ENCODE measurements around the gene ADAMTS4. TPM values are rescaled to one million over a fixed set of nuclear protein-coding genes. Genes with fewer than 3 reads are reported as not detected.

ADAMTS4 gene
- total RNA-seq, 5 donors from 2014 or later (not counting 1 experiment from before 2014, with no cell fraction given): 0.86 to 1.8 (median 1.4) TPM

- Mint-ChIP-seq H3K4me1 (peaks cover 70 to 73% (median 70%) of the 10 kb centered on the region in 3 donors), H3K4me3 (peak overlapping the region; percentile 86 to 94 (median 92)), H3K27ac (peak overlapping the region; percentile 90 to 94), H3K36me3 (peaks cover 18% of the 10 kb centered on the region), H3K27me3 (no peaks in the 10 kb centered on the region), H3K9me3 (no peaks in the 10 kb centered on the region)
- ATAC-seq (replicated peaks in 1 of 4) (no peak), DNase-seq (no peak)
- no peaks in the 10 kb centered on the region for H3K27me3 ChIP-seq (replicated peaks in 1 of 2; ENCODE audit: control insufficient read depth in 2 of 2, extremely low read depth in 1 of 2, insufficient read depth in 2 of 2, low read length in 1 of 2)
- H3K27ac ChIP-seq (ENCODE audit: low read length): peak overlapping the region; percentile 74
- H3K4me3 ChIP-seq (ENCODE audit: control insufficient read depth in 1 of 2, extremely low read depth in 1 of 2, low read length in 1 of 2): peak overlapping the region; percentile 65 to 68
- 42% methylated on average over 5 of the region's 9 CpGs for WGBS (ENCODE audit: insufficient coverage)
- ChIA-PET POLR2A (interaction anchor here (0.6 to 1.6 kb wide), 4 partner anchors 8 to 64 kb away, joined by 4 to 11 read pairs (median 5); partner anchors contain the start of genes DEDD (in 1 of the 2) and PPOX (in 1 of the 2)), CTCF (no interaction called here)
- no peaks in the 10 kb centered on the region for H3K9me3 ChIP-seq
- peaks cover 18 to 42% of the 10 kb centered on the region in 2 experiments for H3K4me1 ChIP-seq (ENCODE audit: control insufficient read depth in 1 of 2, extremely low read depth in 1 of 2, insufficient read depth in 2 of 2, low read length in 2 of 2)
- H3K36me3 ChIP-seq (ENCODE audit: control insufficient read depth in 2 of 2, extremely low read depth in 1 of 2, insufficient read depth in 1 of 2, low read length in 1 of 2): peaks cover 9 to 38% of the 10 kb centered on the region in 2 donors
Measured at GRCh38 chr1:161158316-161159010, 40.4 kb downstream of the ADAMTS4 start.

- Histone ChIP-seq H3K27me3 (replicated peaks in 1 of 2; ENCODE audit: control insufficient read depth in 2 of 2, extremely low read depth in 1 of 2, insufficient read depth in 2 of 2, low read length in 1 of 2) (no peaks in the 10 kb centered on the region), H3K4me3 (ENCODE audit: control insufficient read depth in 1 of 2, extremely low read depth in 1 of 2, low read length in 1 of 2) (no peak overlapping the region), H3K4me1 (ENCODE audit: control insufficient read depth in 1 of 2, extremely low read depth in 1 of 2, insufficient read depth in 2 of 2, low read length in 2 of 2) (peaks cover 19 to 45% of the 10 kb centered on the region in 2 experiments), H3K36me3 (ENCODE audit: control insufficient read depth in 2 of 2, extremely low read depth in 1 of 2, insufficient read depth in 1 of 2, low read length in 1 of 2) (peaks cover 9 to 34% of the 10 kb centered on the region in 2 donors), H3K27ac (ENCODE audit: low read length) (no peak overlapping the region), H3K9me3 (no peaks in the 10 kb centered on the region)
- ATAC-seq (replicated peaks in 1 of 4) (no peak), DNase-seq (no peak)
- no peaks in the 10 kb centered on the region for H3K27me3 Mint-ChIP-seq
- H3K36me3 Mint-ChIP-seq: peaks cover 16% of the 10 kb centered on the region
- POLR2A ChIA-PET: interaction anchor here (0.6 to 1.6 kb wide), 4 partner anchors 8 to 65 kb away, joined by 4 to 11 read pairs (median 5); partner anchors contain the start of genes DEDD (in 1 of the 2) and PPOX (in 1 of the 2)
- 80% methylated on average over 1 of the region's 1 CpG for WGBS (ENCODE audit: insufficient coverage)
- no peaks in the 10 kb centered on the region for H3K9me3 Mint-ChIP-seq
- peaks cover 64 to 71% (median 68%) of the 10 kb centered on the region in 3 donors for H3K4me1 Mint-ChIP-seq
- peak overlapping the region; percentile 86 to 94 (median 92) for H3K4me3 Mint-ChIP-seq
- H3K27ac Mint-ChIP-seq: peak overlapping the region; percentile 41 to 94
- CTCF ChIA-PET: interaction anchor here in 1 of 2 donors (0.9 kb wide), 1 partner anchor 8 kb away, joined by 4 read pairs; the partner anchor contains the start of gene PPOX
Measured at GRCh38 chr1:161157867-161158266, 41.0 kb downstream of the ADAMTS4 start.

GRCh38 chr1:161153682-161154337 lies 45.0 kb downstream of the ADAMTS4 start, which contains the start of gene UFC1:
Gene UFC1, plus strand, starts transcription at chr1:161153978. Its CDS starts 20 bp downstream, at chr1:161153998.
- Mint-ChIP-seq H3K36me3 (peaks cover 15% of the 10 kb centered on the region), H3K4me1 (peaks cover 27 to 34% (median 33%) of the 10 kb centered on the region in 3 donors), H3K27ac (peak within 1 kb of the TSS; percentile 99 to 100), H3K27me3 (no peaks in the 10 kb centered on the region), H3K4me3 (peak within 1 kb of the TSS; percentile 94 to 98 (median 97)), H3K9me3 (no peaks in the 10 kb centered on the region)
- H3K9me3 ChIP-seq: no peaks in the 10 kb centered on the region
- 1% methylated on average over 31 of the region's 33 CpGs for WGBS (ENCODE audit: insufficient coverage)
- peak within 1 kb of the TSS; percentile 97 for H3K27ac ChIP-seq (ENCODE audit: low read length)
- peaks cover 3 to 19% of the 10 kb centered on the region in 2 donors for H3K36me3 ChIP-seq (ENCODE audit: control insufficient read depth in 2 of 2, extremely low read depth in 1 of 2, insufficient read depth in 1 of 2, low read length in 1 of 2)
- DNase-seq: peak; percentile 72 to 94 (median 82)
- peak; percentile 93 to 97 (median 96) for ATAC-seq (replicated peaks in 1 of 4)
- ChIA-PET POLR2A (interaction anchor here (0.6 to 3.5 kb wide), 13 partner anchors 8 to 132 kb away, joined by 3 to 18 read pairs (median 3); partner anchors contain the start of genes DEDD (in 1 of the 2), PPOX (in 1 of the 2), TOMM40L (in 1 of the 2) and USF1 (in 1 of the 2)), CTCF (interaction anchor here in 1 of 2 donors (0.6 to 3.3 kb wide), 7 partner anchors 12 to 386 kb away, joined by 3 to 20 read pairs (median 4); partner anchors contain the start of genes DEDD, PPOX and TOMM40L)
- peak within 1 kb of the TSS; percentile 88 to 93 for H3K4me3 ChIP-seq (ENCODE audit: control insufficient read depth in 1 of 2, extremely low read depth in 1 of 2, low read length in 1 of 2)
- H3K27me3 ChIP-seq (replicated peaks in 1 of 2; ENCODE audit: control insufficient read depth in 2 of 2, extremely low read depth in 1 of 2, insufficient read depth in 2 of 2, low read length in 1 of 2): peaks cover 0 to 2% of the 10 kb centered on the region in 2 experiments
- H3K4me1 ChIP-seq (ENCODE audit: control insufficient read depth in 1 of 2, extremely low read depth in 1 of 2, insufficient read depth in 2 of 2, low read length in 2 of 2): peaks cover 12 to 19% of the 10 kb centered on the region in 2 experiments

- H3K9me3 ChIP-seq: no peaks in the 10 kb centered on the region
- peaks cover 13% of the 10 kb centered on the region for H3K36me3 Mint-ChIP-seq
- CTCF ChIA-PET: interaction anchor here in 1 of 2 donors (0.6 to 3.3 kb wide), 6 partner anchors 12 to 385 kb away, joined by 3 to 20 read pairs (median 5); partner anchors contain the start of genes DEDD, PPOX and TOMM40L
- H3K27ac Mint-ChIP-seq: peak overlapping the region; percentile 99 to 100
- peaks cover 12 to 16% of the 10 kb centered on the region in 2 experiments for H3K4me1 ChIP-seq (ENCODE audit: control insufficient read depth in 1 of 2, extremely low read depth in 1 of 2, insufficient read depth in 2 of 2, low read length in 2 of 2)
- WGBS (ENCODE audit: insufficient coverage): 83% methylated on average over 2 of the region's 9 CpGs
- peak overlapping the region; percentile 94 to 98 (median 97) for H3K4me3 Mint-ChIP-seq
- H3K36me3 ChIP-seq (ENCODE audit: control insufficient read depth in 2 of 2, extremely low read depth in 1 of 2, insufficient read depth in 1 of 2, low read length in 1 of 2): peaks cover 3 to 13% of the 10 kb centered on the region in 2 donors
- H3K27me3 Mint-ChIP-seq: no peaks in the 10 kb centered on the region
- ATAC-seq (replicated peaks in 1 of 4) (peak in 1 of 4 experiments; percentile 10), DNase-seq (no peak)
- peaks cover 0 to 2% of the 10 kb centered on the region in 2 experiments for H3K27me3 ChIP-seq (replicated peaks in 1 of 2; ENCODE audit: control insufficient read depth in 2 of 2, extremely low read depth in 1 of 2, insufficient read depth in 2 of 2, low read length in 1 of 2)
- peak overlapping the region; percentile 88 to 93 for H3K4me3 ChIP-seq (ENCODE audit: control insufficient read depth in 1 of 2, extremely low read depth in 1 of 2, low read length in 1 of 2)
- peaks cover 23 to 29% (median 27%) of the 10 kb centered on the region in 3 donors for H3K4me1 Mint-ChIP-seq
- peak overlapping the region; percentile 97 for H3K27ac ChIP-seq (ENCODE audit: low read length)
- POLR2A ChIA-PET: interaction anchor here (0.6 to 3.5 kb wide), 14 partner anchors 8 to 151 kb away, joined by 3 to 18 read pairs (median 4); partner anchors contain the start of genes DEDD (in 1 of the 2), PPOX (in 1 of the 2), TOMM40L (in 1 of the 2) and USF1 (in 1 of the 2)
- no peaks in the 10 kb centered on the region for H3K9me3 Mint-ChIP-seq
Measured at GRCh38 chr1:161153176-161153575, 45.7 kb downstream of the ADAMTS4 start.

- Histone ChIP-seq H3K4me1 (ENCODE audit: control insufficient read depth in 1 of 2, extremely low read depth in 1 of 2, insufficient read depth in 2 of 2, low read length in 2 of 2) (no peaks in the 10 kb centered on the region), H3K27me3 (replicated peaks in 1 of 2; ENCODE audit: control insufficient read depth in 2 of 2, extremely low read depth in 1 of 2, insufficient read depth in 2 of 2, low read length in 1 of 2) (no peaks in the 10 kb centered on the region), H3K9me3 (no peaks in the 10 kb centered on the region), H3K36me3 (ENCODE audit: control insufficient read depth in 2 of 2, extremely low read depth in 1 of 2, insufficient read depth in 1 of 2, low read length in 1 of 2) (no peaks in the 10 kb centered on the region), H3K27ac (ENCODE audit: low read length) (no peak overlapping the region), H3K4me3 (ENCODE audit: control insufficient read depth in 1 of 2, extremely low read depth in 1 of 2, low read length in 1 of 2) (no peak overlapping the region)
- DNase-seq: no peak
- no peaks in the 10 kb centered on the region for H3K9me3 Mint-ChIP-seq
- no peak overlapping the region for H3K4me3 Mint-ChIP-seq
- ATAC-seq (replicated peaks in 1 of 4): no peak
- WGBS (ENCODE audit: insufficient coverage): 71% methylated on average over 1 of the region's 3 CpGs
- no peak overlapping the region for H3K27ac Mint-ChIP-seq
- POLR2A ChIA-PET: interaction anchor here (0.6 kb wide), 2 partner anchors 23 to 342 kb away, joined by 3 to 4 read pairs; no protein-coding TSS in a partner anchor
- H3K27me3 Mint-ChIP-seq: no peaks in the 10 kb centered on the region
- H3K4me1 Mint-ChIP-seq: no peaks in the 10 kb centered on the region
- no peaks in the 10 kb centered on the region for H3K36me3 Mint-ChIP-seq
- CTCF ChIA-PET: interaction anchor here in 1 of 2 donors (0.6 to 0.7 kb wide), 2 partner anchors 30 to 76 kb away, joined by 3 read pairs; partner anchors contain the start of gene ARHGAP30
Measured at GRCh38 chr1:161145832-161146231, 53.0 kb downstream of the ADAMTS4 start.
